RCC 7860 (cell line): Measurements from ENCODE around the gene ANTKMT.

Experiments
- DNase-seq: peaks from one replicate; pipeline ENCODE4 v3.0.0-alpha.2; 2015; ENCODE audit warnings: low spot score
- FAIRE-seq: peaks from 2 replicates; lab custom pipeline; 2012; peaks lifted over from hg19 to GRCh38; lab: Jason Lieb, UNC

ANTKMT gene

DNA sequence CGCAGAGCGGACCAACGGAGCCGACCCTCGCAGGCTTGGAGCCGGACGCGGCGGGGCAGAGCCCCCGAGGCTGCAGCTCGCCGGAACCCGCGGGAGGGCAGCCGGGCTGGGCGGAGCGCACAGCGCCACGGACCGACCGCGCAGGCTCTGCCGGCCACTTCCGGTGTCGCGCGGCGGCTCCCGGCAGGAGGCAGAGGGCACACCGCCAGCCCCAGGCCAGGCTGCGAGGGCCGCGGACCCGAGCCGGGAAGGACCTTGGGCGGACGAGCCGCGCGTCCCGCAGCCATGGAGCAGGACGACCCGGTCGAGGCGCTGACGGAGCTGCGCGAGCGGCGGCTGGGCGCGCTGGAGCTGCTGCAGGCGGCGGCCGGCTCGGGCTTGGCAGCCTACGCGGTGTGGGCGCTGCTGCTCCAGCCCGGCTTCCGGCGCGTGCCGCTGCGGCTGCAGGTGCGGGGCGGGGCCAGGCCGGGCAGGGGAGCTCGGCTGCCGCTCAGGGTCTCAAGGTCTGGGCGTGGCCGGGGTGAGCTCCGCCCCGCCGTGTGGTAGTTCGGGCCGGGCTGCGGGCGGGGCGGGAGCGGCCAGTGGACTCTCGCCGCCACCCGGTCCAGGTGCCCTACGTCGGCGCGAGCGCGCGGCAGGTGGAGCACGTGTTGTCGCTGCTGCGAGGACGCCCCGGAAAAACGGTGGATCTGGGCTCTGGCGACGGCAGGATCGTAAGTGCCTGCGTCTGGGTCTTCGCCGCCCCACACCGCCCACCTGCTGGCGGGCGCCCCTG, at the start of gene ANTKMT:
Gene ANTKMT (plus strand): TSS at position 157 of the 775 bp plus-strand sequence. CDS start 129 bp downstream, at position 286.
- peak; percentile 57 for DNase-seq
- no peak for FAIRE-seq

GRCh38 chr16:671353-672131, 49.4 kb upstream of the ANTKMT start:
- DNase-seq (no peak), FAIRE-seq (no peak)

DNA sequence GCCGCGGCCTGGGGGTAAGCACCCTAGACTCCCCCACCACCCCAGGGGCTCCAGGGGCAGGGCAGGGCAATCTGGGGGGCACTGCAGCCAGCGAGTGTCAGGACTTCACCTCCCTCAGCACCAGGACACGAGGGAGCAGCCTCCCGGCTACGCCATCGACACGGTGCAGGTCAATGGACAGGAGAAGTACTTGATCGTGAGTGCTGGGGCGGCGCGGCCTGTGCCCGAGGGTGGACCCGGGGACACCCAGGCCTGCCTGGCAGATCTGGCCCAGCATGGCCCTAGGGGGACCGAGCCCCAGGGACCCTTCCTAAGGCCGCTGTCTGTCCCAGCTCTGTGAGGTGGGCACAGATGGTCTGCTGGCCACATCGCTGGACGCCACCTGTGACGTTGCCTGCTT, 48.6 kb upstream of the ANTKMT start:
- no peak for FAIRE-seq
- no peak for DNase-seq

- FAIRE-seq (no peak), DNase-seq (no peak)
Measured at GRCh38 chr16:672851-673250, 48.1 kb upstream of the ANTKMT start.

GRCh38 chr16:673399-673991, 47.5 kb upstream of the ANTKMT start:
- DNase-seq: no peak
- FAIRE-seq: no peak

- FAIRE-seq (no peak), DNase-seq (no peak)
Measured at GRCh38 chr16:674214-674881, 46.6 kb upstream of the ANTKMT start.

DNA sequence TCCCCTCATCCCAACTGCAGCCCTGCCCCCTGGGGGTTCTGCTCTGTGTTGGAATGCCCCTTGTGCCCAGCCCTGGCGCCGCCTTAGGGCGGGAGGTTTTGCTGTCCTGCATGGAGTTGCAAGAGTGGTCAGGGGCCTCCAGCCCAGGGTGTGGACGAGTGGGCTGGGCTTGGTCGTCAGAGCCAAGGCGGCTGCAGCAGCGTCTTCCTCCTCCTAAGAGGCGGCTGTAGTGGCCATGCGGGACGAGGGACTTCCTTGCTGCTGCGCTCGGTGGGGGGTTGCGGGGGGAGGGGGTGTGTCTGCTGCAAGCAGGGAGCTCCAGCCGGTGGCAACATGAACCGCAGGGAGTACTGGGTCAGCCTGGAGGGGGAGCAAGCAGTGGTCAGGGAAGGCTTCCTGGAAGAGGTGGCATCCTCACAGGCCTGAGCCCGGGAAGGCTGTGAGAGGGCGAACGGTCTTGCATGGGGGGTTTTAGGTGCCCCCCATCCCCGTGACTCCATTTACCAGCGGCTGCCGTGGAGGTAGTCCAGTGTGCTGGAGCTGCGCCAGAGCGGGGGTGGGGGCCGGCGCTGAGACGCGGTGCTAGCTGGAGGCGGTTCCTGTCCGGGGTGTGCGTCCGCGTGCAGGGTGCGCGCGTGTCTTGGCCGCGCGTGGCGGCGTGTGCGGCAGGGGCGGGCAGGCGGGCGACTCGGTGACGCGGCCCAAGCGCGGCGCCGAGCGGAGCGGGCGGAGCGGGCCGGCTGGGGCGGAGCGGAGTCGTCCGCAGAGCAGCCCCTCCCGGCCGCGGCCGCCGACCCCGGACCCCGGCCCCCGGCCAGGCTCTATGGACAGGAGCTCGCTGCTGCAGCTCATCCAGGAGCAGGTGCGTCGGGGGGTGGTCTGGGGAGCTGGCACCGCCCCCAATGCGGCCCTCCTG, 45.7 kb upstream of the ANTKMT start, which contains the start of gene RHBDL1:
Gene RHBDL1 (plus strand): TSS at position 704 of the 916 bp plus-strand sequence. CDS start 120 bp downstream, at position 824.
- no peak for DNase-seq
- FAIRE-seq: no peak

DNA sequence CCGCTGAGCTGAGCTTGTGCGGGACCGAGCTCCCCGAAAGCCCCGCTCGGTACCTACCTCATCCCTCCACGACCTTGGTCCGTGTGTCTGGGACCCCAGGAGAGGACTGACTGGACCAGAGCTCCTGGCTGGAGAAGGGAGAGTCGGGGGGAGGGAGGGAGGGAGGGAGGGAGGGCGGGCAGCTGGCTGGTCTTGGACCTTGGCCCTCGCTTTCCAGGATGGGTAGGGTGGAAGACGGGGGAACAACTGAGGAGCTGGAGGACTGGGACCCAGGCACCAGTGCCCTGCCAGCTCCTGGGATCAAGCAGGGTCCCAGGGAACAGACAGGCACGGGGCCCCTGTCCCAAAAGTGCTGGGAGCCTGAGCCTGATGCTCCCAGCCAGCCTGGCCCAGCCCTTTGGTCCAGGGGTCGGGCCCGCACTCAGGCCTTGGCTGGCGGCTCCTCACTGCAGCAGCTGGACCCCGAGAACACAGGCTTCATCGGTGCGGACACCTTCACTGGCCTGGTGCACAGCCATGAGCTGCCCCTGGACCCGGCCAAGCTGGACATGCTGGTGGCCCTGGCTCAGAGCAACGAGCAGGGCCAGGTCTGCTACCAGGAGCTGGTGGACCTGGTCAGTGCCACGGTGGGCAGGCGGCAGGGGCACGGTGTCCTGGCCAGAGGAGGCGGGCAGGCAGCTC, 44.9 kb upstream of the ANTKMT start:
- FAIRE-seq: no peak
- no peak for DNase-seq

- FAIRE-seq: no peak
Measured at GRCh38 chr16:676565-676902, 44.4 kb upstream of the ANTKMT start.

DNA sequence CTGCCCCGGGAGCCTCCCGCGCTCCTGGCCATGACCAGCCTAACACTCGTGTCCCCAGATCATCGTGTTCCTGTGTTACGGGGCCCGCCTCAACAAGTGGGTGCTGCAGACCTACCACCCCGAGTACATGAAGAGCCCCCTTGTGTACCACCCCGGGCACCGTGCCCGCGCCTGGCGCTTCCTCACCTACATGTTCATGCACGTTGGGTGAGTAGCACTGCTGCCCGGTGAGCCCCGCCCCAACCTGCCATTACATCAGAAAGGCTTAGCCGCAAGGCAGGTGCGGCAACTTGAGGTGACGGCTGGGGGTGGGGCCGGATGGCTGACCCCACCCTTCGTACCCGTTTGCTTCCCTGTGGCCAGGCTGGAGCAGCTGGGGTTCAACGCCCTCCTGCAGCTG, 44.0 kb upstream of the ANTKMT start:
- FAIRE-seq (no peak), DNase-seq (no peak)

More at GRCh38 chr16:676565-676902, 44.4 kb upstream of the ANTKMT start:
- no peak for DNase-seq

GRCh38 chr16:677316-678190, 43.4 kb upstream of the ANTKMT start:
- DNase-seq: no peak
- FAIRE-seq: no peak

GRCh38 chr16:678209-678857, 42.6 kb upstream of the ANTKMT start:
- DNase-seq: no peak
- no peak for FAIRE-seq

DNA sequence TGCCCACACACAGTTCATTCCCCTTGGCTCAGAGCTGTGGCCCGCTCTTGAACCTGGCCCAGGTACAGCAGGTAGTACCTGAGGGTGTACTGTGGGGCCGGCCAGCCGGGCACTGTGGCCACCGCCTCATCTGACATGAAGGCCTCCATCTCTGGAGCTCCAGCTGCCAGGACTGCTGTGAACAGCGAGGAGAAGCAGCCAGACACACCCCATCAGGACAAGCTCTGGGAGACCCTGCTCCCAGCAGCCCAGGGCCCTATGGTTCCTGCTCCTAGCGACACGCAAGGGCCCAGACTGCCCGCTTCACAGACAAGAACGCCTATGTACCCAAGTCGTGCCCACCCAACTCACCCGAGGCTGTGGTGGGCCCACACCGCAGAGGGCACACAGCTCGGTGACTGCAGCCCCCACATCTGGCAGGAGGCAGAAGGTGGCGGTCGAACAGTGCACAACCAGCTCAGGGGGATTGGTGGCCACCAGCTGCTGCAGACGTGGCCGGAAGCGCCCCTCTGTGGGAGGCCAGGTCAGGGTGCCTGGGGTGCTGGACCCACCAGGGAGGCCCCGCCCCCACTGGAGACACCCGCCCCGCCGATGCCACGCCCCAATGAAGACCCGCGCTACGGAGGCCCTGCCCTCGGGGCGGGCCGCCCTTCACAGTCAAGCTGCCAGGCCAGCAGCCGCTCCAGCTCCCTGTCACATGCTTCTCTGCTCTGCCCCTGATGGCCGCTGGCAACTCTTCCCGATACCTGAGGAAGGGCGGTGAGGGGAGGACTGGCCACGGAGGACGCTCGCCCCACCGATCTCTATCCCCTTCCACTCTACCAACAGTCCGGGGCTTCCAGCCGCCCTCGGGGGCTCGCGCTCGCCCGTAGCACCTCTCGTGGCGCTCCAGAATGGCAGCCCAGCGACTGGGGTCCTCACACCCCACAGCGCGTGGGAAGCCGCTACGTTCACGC, 41.8 kb upstream of the ANTKMT start:
- no peak for FAIRE-seq
- DNase-seq: no peak

DNA sequence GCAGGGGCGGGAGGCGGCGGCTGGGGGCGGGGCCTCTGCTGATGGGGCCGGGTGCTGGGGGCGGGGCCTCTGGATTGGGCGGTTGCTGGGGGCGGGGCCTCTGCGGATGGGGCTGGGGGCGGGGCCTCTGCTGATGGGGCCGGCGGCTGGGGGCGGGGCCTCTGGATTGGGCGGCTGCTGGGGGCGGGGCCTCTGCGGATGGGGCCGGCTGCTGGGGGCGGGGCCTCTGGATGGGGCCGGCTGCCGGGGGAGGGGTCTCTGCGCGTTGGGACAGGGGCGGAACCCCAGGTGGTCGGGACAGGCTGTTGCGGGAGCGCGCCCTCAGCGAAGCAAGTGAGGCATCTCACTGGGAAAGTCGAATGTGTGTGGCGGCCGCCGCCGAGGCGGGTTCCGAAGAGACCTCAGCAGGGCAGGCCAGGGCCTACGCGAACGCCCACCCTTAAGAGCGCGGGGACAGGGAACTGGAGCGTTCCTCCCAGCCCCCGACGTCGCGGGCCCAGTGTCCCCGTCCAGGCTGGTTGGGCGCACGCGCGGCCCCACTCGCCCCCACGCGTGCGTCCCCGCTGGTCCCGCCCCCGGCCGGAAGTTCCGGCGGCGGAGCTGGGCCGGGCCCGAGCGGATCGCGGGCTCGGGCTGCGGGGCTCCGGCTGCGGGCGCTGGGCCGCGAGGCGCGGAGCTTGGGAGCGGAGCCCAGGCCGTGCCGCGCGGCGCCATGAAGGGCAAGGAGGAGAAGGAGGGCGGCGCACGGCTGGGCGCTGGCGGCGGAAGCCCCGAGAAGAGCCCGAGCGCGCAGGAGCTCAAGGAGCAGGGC, 40.9 kb upstream of the ANTKMT start, which contains the start of gene STUB1:
Gene STUB1 (plus strand): TSS at position 597 of the 811 bp plus-strand sequence. CDS start 116 bp downstream, at position 713.
- FAIRE-seq (no peak), DNase-seq (peak; percentile 59)

DNA sequence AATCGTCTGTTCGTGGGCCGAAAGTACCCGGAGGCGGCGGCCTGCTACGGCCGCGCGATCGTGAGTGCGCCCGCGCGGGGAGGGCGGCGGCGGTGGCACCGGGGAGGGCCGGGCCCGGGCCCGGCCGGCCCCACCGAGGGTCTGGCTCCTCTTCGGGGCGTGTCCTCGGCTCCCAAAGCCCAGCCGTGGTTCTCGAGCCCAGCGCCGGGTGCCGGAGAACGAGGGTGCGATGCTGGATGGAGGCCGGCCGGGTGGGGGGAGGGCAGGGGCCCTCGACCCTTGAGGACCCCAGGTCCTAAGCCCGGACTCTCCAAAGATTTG, 40.4 kb upstream of the ANTKMT start:
- DNase-seq (no peak), FAIRE-seq (no peak)
